Mesothelial cell of epicardium (in vitro differentiated cells): ENCODE data around the gene ICOSLG. TPM values are rescaled to one million over a fixed set of nuclear protein-coding genes. Genes with fewer than 3 reads are reported as not detected.

Experiments used
- total RNA-seq: library from RNA; stranded (reverse); gene quantifications from 3 replicates; pipeline ENCODE4 v1.2.1, GENCODE V29; 2021

ICOSLG gene
- total RNA-seq, 1 donor from 2014 or later, result 3.8 TPM

Other genes with a start within 250 kb of the ICOSLG start
- gene TRAPPC10, start 228.6 kb downstream of the ICOSLG start, total RNA-seq, result 28.4 to 34.5 TPM (median 32.1 TPM) in 3 replicates
- 2.3 to 7.5 TPM (median 3.1 TPM) in 3 replicates for gene PWP2, start 133.5 kb downstream of the ICOSLG start, total RNA-seq
- gene GATD3, start 107.3 kb downstream of the ICOSLG start, total RNA-seq, result 17.2 to 20.4 TPM (median 18.8 TPM) in 3 replicates
- gene DNMT3L, start 21.0 kb upstream of the ICOSLG start, total RNA-seq, result not detected in 3 replicates
- gene AIRE, start 44.9 kb upstream of the ICOSLG start, total RNA-seq, result 0.13 to 0.23 TPM (median 0.18 TPM) in 3 replicates
- 147 to 160 TPM (median 155 TPM) in 3 replicates for gene PFKL, start 59.1 kb upstream of the ICOSLG start, total RNA-seq
- 27.6 to 34.0 TPM (median 32.0 TPM) in 3 replicates for gene CFAP410, start 98.4 kb upstream of the ICOSLG start, total RNA-seq
- gene TRPM2, start 112.7 kb upstream of the ICOSLG start, total RNA-seq, result 0.09 to 0.16 TPM (median 0.09 TPM) in 3 replicates
- gene LRRC3, start 214.6 kb upstream of the ICOSLG start, total RNA-seq, result 10.9 to 11.9 TPM (median 11.8 TPM) in 3 replicates